ENCODE data around the gene ABLIM2.

Gene ABLIM2

DNA sequence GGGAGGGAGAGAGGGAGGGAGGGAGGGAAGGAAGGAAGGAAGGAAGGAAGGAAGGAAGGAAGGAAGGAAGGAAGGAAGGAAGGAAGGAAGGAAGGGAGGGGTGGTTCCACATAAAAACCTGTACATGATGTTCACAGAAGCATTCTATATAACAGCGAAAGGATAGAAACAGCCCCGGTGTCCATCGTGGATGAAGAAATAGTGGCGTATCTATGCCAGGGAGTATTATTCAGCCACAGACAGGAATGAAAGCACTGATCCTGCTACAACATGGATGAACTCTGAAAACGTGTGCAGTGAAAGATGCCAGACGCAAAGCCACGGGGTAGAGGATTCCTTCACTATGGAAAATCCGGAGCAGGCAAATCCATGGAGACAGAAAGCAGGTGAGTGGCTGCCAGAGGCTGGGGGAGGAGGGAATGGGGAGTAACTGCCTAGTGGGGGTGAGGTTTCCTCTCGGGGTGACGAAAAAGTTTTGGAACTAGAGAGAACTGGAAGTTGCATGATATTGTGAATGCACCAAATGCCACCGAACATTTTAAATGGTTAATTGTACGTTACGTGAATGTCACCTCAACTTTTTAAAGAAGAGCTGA is 92.2 kb downstream of the ABLIM2 start:
- FAIRE-seq, result no peak

DNA sequence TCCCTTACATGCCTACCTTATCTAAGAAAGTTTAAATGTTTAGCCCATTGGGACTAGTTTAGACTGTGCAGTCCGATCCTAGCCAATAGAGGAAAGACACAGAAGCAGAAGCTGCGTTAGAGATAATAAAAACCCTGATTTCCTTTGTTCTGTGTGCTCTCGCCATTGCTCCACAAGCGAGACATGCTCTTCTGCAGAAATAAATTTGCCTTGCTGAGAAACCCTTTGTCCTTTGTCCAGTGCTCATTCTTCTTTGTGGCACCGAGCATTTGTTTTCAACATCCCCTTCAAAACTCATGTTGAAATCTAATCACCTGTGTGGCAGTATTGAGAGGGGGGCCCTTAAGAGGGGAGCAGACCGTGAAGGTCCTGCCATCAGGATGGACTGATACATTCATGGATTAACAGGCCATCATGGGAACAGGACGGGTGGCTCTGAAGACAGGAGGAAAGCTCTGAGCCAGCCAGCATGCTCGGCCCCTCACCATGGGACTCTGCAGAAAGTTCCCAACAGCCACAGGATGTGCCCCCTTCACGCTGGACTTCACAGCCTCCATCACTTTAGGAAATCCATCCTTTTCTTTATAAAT is 94.5 kb downstream of the ABLIM2 start:
- FAIRE-seq, result no peak

DNA sequence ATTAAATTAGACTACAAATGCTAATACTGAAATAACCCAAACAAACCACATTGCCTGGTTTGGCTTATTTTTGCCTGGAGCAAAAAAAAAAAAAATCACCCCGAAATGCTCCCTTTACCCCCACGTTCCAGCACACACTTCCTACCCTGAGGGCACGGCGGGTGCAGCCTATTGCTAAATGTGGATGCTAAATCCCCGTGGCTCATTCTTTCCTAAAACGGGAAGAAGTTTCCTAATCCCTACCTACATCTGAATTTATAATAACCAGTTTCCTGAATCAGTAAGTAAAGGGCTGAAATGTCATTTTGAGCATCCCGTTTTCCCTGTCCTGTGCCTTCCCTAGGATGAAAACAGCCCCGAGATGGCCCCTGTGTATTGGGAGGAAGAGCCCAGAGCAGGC is 97.0 kb downstream of the ABLIM2 start:
- FAIRE-seq, result no peak

DNA sequence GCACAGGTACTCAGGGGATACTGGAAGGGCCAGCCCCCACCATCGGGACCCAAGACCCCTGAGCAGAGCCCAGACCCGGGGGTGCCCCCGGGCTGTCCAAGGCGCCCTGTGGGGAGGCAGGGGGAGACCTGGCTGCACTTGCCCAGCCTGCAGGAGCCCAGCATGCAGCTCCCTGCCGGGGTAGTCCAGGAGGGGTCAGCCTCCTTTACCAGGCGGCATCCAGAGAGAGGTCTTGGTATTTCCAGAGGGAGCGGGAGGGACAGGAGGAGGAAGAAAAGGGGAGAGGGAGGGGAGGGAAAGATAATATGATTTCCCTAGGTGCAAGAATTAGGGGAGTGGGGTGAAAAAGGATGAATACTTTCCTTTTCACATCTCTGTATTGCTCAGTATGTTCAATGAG is 97.5 kb downstream of the ABLIM2 start:
- FAIRE-seq, result no peak

DNA sequence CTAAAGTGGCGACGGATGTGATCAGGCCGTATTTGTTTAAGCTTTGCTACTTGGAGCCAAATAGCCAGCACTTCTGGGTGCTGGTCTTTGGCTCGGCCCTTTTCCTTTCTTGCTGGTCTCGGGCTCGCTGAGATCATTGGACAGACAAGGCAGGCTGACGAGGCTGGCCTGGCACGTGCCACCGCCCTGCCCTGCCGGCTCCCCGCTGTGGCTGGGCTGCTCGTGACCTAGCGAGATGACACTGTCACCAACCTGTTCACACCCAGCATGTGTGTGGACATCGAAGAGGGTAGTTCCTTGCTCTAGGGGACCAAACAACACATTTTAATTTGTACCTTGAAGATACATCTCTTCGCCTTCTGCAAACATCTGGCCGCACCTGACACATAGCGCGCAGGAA is 98.0 kb downstream of the ABLIM2 start:
- no peak for FAIRE-seq

DNA sequence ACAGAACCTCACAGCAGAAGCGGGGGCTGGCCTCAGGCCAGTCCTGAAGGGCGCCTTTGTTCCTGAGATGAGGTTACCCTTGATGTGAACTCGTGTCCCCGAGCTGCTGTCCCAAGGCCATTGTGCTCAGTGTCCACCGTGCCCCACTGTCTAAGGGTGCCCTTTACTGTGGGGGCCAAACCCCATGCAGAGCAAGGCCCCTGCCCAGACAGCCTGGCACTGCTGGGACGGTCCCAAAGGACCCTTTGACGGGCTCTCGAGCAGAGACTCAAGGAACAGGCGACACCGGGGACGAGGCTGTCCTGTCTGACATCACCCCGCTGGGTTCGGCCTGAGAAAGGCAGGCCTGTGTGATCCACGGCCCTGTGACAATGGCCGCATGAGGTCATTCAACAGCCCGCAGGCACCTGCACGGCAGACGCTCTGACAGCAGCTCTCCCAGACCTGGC is 100.6 kb downstream of the ABLIM2 start:
- no peak for FAIRE-seq

DNA sequence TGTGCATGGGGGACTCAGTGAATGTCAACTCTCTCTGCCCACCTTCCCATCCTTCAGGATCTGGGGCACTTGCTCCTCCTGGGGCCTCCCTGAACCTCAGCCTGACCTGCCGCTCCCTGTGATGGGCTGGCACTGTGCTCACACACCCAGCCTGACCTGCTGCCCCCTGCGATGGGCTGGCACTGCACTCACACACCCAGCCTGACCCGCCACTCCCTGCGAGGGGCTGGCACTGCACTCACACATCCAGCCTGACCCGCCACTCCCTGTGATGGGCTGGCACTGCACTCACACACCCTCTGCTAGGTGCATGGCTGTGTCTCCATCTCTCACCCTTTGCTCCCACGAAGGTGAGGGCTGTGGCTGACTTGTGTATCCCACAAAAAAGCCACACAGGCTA is 103.4 kb downstream of the ABLIM2 start:
- no peak for FAIRE-seq

DNA sequence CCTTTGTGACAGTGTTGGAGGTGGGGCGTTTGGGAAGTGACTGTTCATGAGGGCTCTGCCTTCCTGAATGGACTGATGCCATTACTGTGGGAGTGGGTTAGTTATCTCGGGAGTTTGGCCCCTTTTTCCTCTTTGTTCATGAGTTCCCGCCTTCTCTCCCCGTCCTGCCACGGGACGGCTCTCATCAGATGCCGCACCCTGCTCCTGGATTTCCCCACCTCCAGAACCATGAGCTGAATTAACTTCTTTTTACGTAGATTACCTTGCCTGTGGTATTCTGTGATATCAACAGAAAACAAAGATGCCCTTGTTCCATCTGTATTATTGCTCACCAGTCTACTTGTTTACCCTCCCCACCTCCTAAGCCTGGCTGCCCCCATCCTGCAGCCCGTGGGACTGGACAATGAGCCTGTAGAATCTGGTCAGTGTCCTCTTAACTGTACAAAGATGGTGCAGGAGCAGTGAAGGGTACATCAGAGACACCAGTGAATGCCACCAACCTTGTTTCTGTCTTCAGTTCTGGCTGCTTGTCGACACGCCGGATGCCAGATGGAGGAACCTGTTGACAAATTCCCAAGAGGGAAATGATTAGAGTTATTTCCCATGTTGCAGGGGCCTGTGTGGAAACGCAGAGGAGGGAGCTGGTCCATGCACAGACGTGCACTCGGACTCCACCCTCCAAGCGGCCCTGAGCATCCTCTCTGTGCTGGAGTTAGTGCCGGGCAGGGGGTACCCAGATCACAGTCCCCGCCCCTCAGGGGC is 104.7 kb downstream of the ABLIM2 start:
- no peak for FAIRE-seq

DNA sequence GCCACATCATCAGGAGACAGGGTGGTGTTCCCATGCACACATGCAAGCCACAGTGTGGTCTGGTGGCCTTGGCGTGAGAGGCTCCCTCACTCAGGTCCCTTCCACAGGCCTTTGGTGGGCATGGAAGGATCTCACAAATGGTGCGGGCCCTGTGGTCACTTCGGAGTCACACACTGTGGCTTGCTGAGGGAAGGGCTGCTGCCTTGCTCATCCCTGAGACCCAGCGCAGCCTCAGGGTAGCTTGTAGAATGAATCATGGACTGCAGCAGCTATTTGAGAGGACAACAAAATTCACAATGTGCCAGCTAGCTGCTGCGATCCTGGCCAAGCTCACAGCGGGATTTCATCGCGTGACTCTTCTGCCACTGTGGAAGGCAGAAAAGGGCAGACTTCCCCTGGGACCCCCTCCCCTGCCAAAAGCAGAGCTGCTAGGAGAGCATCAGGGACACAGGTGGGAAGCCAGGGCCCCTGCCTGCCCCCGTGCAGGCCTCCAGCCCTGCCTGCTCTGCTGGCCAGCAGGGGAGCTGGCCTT is 106.4 kb downstream of the ABLIM2 start:
- no peak for FAIRE-seq

DNA sequence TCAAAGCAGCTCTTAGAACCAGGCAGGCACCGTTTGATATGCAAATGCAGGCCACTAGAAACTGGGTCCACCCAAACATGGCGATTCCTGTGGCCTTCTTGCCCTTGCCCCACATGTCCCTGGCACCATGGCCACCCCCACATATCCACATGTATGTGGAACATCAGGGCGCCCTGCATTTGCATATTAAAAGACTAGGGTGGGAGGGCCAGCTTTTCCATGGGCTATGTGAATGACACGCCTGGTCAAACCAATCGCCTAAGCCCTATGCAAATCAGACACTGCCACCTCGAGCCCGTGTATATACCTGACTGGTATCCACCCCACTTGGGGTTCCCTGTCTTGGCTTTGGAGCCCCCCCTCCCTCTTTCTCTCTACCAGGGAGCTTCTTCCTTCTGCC is 107.0 kb downstream of the ABLIM2 start:
- no peak for FAIRE-seq

DNA sequence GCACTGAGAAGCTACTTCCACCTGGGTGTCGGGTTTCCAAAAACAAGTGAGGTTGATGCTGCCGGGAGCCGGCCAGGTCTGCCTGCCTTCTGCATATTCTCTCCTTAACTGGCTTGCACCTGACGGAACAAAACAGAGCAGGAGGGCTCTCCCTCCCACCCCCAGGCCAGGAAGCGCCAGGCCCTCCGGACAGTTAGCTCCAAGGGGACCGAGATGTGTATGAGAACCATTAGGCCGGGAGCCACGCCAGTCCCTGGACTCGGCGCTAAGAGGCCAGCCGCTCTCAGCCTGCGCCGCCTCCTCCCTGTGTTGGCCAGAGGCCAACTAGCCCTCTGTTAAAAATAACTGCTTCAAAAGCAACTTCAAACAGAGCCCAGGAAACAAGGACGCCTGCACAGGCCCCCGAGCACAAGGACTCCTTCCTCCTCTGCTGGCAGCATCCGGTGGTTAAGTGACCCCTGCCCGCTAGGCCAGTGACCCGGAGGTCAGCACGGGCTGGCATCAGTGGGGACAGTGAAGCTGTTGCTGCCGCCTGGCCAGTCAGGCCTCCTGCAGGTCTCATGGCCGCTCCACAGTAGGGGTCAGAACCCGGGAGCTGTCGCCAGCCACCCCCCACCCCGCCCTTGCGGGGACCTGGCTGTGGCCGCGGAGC is 107.9 kb downstream of the ABLIM2 start:
- FAIRE-seq, result no peak

DNA sequence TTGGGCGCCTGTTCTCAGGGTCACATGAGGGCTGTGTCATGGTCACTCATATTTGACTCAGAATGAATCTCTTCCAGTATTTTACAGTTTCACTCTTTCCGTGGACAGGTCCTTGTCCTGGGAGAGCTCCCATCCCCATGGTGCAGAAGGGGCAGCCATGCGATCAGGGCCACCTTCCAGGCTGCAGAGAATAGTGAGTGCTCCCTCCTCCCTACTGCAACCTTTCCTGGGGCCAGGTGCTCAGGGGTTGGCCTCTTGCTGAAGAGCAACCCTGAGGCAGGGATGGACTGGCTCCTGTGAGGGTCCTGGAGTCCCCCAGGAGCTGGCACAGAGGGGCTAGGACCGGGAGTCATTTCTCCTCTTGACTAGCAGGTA is 108.4 kb downstream of the ABLIM2 start:
- FAIRE-seq, result no peak

DNA sequence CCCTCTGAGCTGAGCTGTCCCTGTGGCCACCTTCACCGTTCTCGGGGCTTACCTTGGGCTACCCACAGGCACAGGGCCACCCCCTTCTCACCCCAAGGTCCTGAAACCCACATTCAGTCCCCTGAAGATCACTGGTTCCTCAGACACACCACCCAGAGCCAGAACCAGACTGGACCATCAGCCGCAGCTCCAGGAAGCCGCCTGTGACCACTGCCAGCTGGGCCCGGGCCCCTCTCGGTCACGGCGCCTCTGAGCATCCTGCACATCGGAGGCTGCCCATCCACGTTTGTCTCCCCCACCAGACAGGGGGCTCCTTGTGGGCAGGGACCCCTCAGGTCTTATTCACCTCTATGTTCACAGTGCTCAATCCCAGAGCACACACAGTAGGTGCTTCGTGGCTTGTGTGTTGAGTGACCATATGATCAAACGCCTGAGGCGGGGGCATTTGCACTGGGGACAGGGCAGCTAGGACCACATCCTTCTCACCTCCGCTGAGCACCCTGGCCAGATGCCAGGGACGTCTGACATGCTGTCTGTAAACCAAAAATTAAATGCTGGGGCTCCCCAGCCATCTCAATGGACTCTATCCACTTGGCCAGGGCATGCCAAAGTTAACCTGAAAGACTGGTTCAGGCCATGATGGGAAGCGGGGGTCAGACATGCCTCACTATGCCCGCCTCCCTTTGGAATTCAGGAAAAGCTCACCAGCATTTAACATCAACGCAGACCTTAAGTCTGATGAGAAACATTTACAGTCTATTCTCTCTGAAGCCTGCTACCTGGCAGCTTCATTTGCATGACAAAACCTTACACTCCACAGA is 109.5 kb downstream of the ABLIM2 start:
- FAIRE-seq, result no peak

DNA sequence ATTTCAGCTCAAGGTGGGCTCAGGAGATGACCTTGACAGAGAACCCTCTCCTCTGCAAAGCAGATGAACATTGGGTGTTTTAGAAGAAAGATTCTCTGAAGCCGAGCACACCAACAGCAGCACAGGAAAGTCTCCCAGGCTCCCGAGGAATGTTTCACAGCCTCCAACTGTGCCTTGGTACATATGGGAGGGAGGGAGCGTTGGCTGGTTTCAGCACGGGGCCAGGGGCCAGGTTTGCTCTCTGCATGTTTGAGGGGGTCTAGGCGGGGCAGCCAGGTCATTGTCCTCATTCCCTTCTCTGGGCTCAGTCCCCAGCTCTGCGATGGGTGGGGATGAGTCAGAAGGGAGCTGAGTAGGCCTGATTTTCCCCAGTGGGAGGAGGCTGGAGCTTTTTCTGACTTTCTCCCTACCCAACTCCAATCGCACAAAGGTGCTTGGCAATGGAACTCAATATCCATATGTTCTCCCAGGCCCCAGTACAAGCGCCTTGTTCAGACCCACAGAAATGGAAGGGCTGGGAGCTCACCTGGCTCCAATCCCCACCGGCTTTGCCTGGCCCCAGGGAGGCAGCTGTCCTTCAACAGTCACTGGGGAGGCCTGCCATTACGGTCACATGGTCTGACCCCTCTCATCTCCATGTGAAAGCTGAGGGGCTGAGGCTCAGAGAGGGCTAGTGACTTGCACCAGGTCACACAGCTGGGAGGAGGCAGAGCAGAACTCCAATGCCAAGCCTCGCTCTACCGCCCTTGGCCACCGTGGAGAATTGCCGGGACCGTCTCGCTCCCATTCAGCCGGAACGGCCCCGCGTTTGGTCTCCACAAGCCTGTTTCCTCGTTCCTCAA is 110.6 kb downstream of the ABLIM2 start:
- FAIRE-seq, result no peak

DNA sequence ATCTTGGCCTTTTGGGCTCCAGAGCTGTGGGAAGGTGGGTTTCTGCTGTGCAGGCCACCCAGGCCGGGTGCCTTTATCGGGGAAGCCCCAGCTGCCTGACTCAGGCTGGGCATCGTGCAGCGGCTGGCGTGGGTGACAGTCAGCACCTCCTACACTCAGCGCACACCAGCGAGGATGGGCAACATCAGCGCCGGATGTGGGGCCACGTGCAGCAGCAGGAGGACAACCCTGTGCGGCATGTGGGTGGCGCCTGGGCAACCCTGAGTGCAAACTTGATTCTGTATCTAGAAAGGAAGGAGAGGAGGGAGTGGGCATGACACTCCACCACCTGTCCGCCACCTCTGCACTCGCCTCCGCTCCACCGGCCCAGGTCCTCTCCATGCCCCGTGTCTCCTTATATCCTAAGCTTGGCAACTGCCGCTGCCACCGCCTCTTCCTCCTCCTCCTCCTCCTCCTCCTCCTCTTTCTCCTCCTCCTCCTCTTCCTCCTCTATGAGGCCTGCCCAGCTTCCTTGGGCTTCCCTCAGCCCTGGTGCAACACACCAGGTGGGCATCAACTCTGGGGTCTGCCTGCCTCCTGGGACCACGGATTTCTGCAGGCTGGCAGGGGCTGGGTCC is 111.6 kb downstream of the ABLIM2 start:
- no peak for FAIRE-seq

DNA sequence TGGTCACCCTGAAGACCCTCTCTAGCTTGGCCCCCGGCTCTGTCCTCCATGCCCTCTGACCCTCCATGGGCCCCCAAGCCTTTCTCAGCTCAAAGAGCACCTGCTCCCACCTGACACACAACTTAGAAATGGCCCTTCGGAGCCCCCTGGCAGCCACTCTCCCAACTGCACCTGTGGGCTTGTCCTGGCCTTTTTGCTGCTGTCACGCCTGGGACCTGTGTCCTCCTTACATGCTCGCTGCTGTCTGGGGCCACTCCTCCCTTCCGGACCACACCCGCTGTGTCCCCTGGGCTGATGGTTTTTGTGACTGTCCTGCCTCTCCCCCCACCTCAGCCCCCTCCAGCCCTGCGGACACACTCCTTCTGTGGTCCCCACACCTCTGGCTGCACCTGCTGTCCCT is 112.7 kb downstream of the ABLIM2 start:
- FAIRE-seq, result no peak

DNA sequence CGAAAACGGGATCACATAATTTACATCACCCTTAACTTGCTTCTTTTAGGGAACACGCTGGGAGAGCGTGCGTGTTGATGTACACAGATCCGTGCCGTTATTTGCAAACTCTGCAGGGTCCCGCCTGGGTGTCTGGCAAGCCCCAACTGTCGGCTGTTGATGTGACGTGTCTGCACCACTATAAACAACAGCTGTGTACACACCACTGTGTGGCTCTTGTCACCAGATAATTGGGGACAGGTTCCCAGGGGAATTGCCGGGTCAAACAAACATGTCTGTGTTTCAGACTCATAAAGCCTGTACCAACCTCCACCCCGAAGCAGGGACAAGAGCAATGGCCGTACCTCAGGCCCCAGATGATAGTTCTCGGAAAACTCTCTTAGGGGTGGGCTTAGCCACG is 113.9 kb downstream of the ABLIM2 start:
- no peak for FAIRE-seq

DNA sequence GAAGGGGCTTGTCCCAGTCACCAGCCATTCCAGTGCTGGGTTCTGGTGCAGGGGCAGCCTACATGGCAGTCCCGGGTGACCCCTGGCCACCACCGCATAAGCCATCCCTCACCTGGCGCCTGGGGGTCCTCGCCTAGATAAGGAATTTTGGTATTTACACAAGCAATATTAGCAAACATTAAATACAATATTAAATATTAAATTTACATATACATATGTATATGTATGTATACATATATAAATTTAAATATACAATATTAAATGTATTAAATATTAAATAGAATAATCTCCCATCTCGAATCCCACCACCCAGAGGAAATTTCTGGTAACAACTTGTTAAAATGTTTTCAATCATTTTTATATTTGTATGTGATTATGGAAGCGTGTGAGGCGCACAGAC is 114.4 kb downstream of the ABLIM2 start:
- no peak for FAIRE-seq

DNA sequence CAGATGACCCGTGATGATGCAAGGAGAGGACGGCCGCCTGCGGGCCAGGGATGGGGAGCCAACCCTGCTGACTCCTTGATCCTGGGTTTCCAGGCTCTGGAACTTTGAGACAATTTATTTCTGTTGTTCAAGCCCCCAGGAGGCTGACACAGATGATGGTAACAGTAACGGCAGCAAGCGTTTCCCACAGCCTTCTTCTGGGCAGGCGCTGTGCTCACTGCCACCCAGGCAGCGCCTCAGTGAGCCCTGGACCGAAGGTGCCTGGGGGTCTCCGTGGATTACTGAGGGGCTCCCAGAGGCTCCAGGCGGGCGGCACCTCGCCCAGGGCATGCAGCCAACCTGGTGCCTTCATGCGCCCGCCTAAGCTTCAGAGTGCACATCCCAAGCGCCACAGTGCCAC is 115.0 kb downstream of the ABLIM2 start:
- FAIRE-seq, result no peak

DNA sequence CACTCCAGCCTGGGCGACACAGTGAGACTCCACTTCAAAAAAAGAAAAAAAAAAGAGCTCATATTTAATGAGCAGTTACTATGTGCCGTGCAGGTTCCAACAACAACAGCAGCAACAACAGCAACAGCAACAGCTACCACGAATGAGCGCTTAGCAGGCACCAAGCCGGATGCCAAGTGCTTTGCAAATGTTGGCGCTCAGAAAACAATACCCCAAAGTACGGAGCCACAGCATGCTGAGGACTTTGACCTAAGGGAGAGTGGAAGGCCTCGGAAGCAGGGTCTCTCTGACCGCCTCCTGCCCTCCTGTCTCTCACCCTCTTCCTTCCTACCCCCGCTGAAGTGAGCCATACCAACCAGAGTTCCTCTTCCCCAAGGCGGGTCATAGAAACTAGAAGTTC is 116.7 kb downstream of the ABLIM2 start:
- no peak for FAIRE-seq

DNA sequence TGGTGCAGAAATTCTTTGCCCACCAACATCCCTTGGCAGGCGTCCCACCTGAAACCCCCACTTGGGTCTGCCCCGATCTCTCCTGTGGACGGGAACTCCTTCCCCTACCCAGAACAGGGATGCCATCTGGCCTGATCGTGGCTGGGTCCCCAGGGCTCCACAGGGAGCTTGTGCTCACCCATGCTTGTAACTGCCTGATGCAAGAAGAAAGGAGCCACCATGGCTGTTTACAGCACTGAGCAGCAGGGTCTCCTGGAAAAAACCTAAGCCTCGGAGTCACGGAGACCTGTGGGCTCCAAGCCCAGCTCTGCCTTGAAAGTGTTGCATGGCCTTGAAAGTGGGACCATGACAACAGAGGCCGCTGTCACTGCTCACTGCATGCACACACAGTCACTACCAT is 117.4 kb downstream of the ABLIM2 start:
- no peak for FAIRE-seq
